Body of pancreas (tissue), 4 donors: ENCODE data around the gene MFRP. TPM values are rescaled to one million over a fixed set of nuclear protein-coding genes. Genes with fewer than 3 reads are reported as not detected.
A peak's percentile ranks its signal among the peaks of the same experiment; 100 is the strongest.

Source experiments
- ATAC-seq: fragments of 150-250 bp; one replicate; pipeline ENCODE4 v1.9.1; 2016
- DNase-seq, 4 donors: peaks; one replicate each; pipeline ENCODE4 v3.0.0-alpha.2; 2019
- H3K27ac ChIP-seq, 4 donors: fragments of 200-600 bp; sonication (generic); 1 replicate in 3 of 4; 2 replicates in 1 of 4; pipeline versions ENCODE4 v1.5.1 to v1.6.1; 2016 to 2019; ENCODE audit warnings: mild to moderate bottlenecking in 1 of 4, mixed read lengths in 1 of 4, moderate library complexity in 1 of 4
- H3K27me3 ChIP-seq, 2 donors: fragments of 200-600 bp; sonication (generic); one replicate each; pipeline ENCODE4 v1.6.0; 2016; ENCODE audit warnings: mild to moderate bottlenecking in 1 of 2
- H3K36me3 ChIP-seq, 2 donors: fragments of 200-600 bp; sonication (generic); replicated peaks in 1 of 2; 2 replicates each; pipeline ENCODE4 v1.5.1; 2016; ENCODE audit warnings: low read depth in 2 of 2; ENCODE audit not compliant: insufficient read depth in 1 of 2
- H3K4me1 ChIP-seq: fragments of 200-600 bp; sonication (generic); one replicate; pipeline ENCODE4 v1.6.0; 2016
- H3K4me3 ChIP-seq, 2 donors: fragments of 200-600 bp; sonication (generic); 1 replicate in 1 of 2; 2 replicates in 1 of 2; pipeline ENCODE4 v1.5.1; 2016 to 2019
- H3K9me3 ChIP-seq, 3 donors: fragments of 200-600 bp; sonication (generic); 1 replicate in 2 of 3; 2 replicates in 1 of 3; pipeline ENCODE4 v1.5.1; 2016
- POLR2A ChIP-seq, 3 donors: fragments of 450-650 bp; IDR thresholded peaks; one replicate each; pipeline ENCODE4 v1.6.1; 2016; ENCODE audit warnings: antibody characterized with exemption in 3 of 3, mild to moderate bottlenecking in 2 of 3
- WGBS, 2 donors: methylation state at CpG; one replicate each; pipeline ENCODE4 v1.1.5; 2017; 5-methylcytosine and 5-hydroxymethylcytosine counted together
- intact Hi-C: fragments of 100-400 bp; cut with DNase I; formaldehyde crosslinking; loops from one replicate; pipeline ENCODE4 v1.15.1; 2023
- total RNA-seq, 2 donors: library from RNA; depleted of rRNA; stranded (reverse); fragments of >200 nt; gene quantifications; one replicate each; pipeline ENCODE4 v1.1.0, GENCODE V29; 2016
- TF ChIP-seq, protein P1 (sequence below), 7 experiments: fragments of 450-650 bp in 4 of 7; fragments of 200-600 bp in 3 of 7; sonication (generic) in 3 of 7; IDR thresholded peaks; one replicate each; pipeline ENCODE4 v1.5.1; 2016 to 2019; ENCODE audit warnings: antibody characterized with exemption in 7 of 7

Gene MFRP
- total RNA-seq, 2 donors from 2014 or later, result 0.52 TPM; not detected in 1

DNA sequence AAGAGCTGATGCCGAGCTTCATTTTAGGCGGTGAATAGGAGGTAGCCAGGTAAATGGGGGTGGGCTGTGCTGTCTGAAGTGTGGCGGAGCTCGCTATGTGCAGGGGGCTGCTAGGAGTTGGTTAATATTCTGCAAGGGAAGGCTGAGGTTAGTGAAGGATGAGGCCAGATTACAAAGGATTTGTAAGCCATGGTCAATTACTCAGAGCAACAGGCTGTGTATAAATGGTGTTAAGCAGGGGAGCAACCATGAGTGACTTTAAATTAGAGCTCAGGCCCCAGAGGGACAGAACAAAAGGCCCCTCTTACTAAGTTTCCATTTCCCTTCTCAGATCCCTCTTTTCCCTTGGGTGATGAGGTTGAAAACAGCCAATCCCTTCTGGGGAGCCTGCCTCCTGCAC is 22.3 kb downstream of the MFRP start:
- no peak for TF ChIP-seq POLR2A (IDR thresholded peaks at IDR 0.05)
- ATAC-seq (no peak), DNase-seq (no peak)
- H3K4me1 ChIP-seq, result peaks cover 18% of the 10 kb centered on the region
- intact Hi-C loops, result loop anchor here (5.0 kb wide), 1 partner anchor 53 kb away; no protein-coding TSS in a partner anchor
- H3K4me3 ChIP-seq, result no peak overlapping the region
- H3K36me3 ChIP-seq, result no peaks in the 10 kb centered on the region
- no peak overlapping the region for H3K27ac ChIP-seq
- no peaks in the 10 kb centered on the region for H3K27me3 ChIP-seq
- no peaks in the 10 kb centered on the region for H3K9me3 ChIP-seq
- 59% methylated on average over 4 of the region's 4 CpGs for WGBS, 2 donors

DNA sequence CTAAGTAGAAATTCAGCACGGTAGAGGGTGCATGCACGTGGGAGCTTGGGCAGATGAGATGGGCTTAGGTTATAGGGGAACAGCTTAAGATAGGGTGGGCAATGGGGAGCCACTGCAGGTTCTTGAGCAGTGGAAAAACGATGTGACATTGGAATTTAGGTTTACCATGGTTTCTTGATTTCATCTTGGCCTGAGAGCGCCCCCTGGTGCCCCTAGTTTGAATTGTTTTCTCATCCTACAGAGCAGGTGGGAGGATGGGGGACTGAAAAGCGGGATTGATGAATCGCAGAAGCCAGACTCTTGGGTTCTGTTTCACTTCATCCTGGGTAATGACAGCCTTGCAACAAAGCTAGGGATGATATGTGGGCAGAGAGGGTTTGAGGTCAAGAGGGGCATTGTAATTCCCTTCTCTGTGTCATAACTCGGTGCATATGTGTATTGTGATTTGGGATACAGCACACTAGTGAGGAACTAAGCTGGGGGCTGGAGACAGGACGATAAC is 22.9 kb downstream of the MFRP start:
- DNase-seq (peak; percentile 70 to 83 (median 74)), ATAC-seq (no peak)
- no peaks in the 10 kb centered on the region for H3K36me3 ChIP-seq
- H3K27ac ChIP-seq, result no peak overlapping the region
- TF ChIP-seq POLR2A (IDR thresholded peaks at IDR 0.05), result no peak
- TF ChIP-seq, protein P1, sequence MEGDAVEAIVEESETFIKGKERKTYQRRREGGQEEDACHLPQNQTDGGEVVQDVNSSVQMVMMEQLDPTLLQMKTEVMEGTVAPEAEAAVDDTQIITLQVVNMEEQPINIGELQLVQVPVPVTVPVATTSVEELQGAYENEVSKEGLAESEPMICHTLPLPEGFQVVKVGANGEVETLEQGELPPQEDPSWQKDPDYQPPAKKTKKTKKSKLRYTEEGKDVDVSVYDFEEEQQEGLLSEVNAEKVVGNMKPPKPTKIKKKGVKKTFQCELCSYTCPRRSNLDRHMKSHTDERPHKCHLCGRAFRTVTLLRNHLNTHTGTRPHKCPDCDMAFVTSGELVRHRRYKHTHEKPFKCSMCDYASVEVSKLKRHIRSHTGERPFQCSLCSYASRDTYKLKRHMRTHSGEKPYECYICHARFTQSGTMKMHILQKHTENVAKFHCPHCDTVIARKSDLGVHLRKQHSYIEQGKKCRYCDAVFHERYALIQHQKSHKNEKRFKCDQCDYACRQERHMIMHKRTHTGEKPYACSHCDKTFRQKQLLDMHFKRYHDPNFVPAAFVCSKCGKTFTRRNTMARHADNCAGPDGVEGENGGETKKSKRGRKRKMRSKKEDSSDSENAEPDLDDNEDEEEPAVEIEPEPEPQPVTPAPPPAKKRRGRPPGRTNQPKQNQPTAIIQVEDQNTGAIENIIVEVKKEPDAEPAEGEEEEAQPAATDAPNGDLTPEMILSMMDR (IDR thresholded peaks at IDR 0.05), result peak in 6 of 7 experiments; percentile 64 to 80 (median 66)
- no peaks in the 10 kb centered on the region for H3K9me3 ChIP-seq
- WGBS, 2 donors, result 12% methylated on average over 8 of the region's 8 CpGs
- no peak overlapping the region for H3K4me3 ChIP-seq
- intact Hi-C loops, result loop anchor here (5.0 kb wide), 1 partner anchor 54 kb away; no protein-coding TSS in a partner anchor
- H3K27me3 ChIP-seq, result no peaks in the 10 kb centered on the region
- H3K4me1 ChIP-seq, result peaks cover 23% of the 10 kb centered on the region

DNA sequence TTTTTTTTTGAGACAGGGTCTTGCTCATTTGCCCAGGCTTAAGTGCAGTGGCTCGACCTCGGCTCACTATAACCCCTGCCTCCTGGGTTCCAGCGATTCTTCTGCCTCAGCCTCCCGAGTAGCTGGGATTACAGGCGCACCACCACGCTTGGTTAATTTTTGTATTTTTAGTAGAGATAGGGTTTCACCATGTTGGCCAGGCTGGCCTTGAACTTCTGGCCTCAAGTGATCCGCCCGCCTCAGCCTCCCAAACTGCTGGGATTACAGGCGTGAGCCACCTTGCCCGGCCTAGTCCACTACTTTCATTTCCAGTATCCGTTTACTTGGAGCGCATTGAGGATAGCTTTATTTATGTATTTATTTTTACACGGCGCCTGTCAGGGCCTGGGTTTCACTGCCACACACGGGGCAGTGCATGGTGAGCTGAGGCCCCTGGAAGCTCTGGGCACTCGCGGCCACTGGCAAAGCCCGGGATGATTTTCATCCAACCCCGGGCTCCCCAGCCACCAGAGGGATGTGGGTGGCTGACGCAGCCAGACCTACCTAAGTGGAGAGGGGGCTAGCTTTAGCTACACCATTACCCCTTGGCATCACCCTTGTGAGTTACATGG is 23.5 kb downstream of the MFRP start:
- H3K27me3 ChIP-seq, result no peaks in the 10 kb centered on the region
- intact Hi-C loops, result loop anchor here (5.0 kb wide), 1 partner anchor 54 kb away; no protein-coding TSS in a partner anchor
- DNase-seq, result no peak

DNA sequence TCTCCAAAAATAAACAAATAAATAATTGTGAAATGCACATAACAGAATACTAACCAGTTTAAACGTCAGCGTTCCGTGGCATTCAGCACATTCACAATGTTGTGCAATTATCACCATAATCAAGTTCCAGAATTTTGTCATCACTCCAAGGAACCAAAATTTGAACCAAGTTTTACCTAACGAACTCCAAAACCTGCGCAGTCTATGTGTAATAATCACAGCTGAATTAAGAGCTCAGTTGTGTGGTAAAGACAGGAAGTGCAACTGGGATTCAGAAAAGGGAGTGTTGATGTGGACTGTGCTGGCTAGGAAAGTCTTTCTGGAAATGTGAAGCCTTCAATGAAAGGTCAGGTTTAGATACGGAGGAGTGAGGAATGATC is 24.2 kb downstream of the MFRP start:
- H3K9me3 ChIP-seq, result no peaks in the 10 kb centered on the region
- 43 to 44% methylated on average over 6 of the region's 6 CpGs for WGBS, 2 donors
- H3K27ac ChIP-seq, result no peak overlapping the region
- peaks cover 30% of the 10 kb centered on the region for H3K4me1 ChIP-seq
- DNase-seq (no peak), ATAC-seq (no peak)
- no peak overlapping the region for H3K4me3 ChIP-seq
- no peaks in the 10 kb centered on the region for H3K36me3 ChIP-seq
- TF ChIP-seq POLR2A (IDR thresholded peaks at IDR 0.05), result no peak
- TF ChIP-seq, protein P1 (IDR thresholded peaks at IDR 0.05), result peak in 1 of 7 experiments; percentile 3
- H3K27me3 ChIP-seq, result no peaks in the 10 kb centered on the region
- intact Hi-C loops, result loop anchor here (5.0 kb wide), 1 partner anchor 55 kb away; no protein-coding TSS in a partner anchor

More for the DNA sequence above, 23.5 kb downstream of the MFRP start:
- Histone ChIP-seq H3K4me1 (peaks cover 28% of the 10 kb centered on the region), H3K36me3 (no peaks in the 10 kb centered on the region), H3K27ac (no peak overlapping the region), H3K4me3 (no peak overlapping the region), H3K9me3 (no peaks in the 10 kb centered on the region)
- ATAC-seq, result no peak
- TF ChIP-seq POLR2A (IDR thresholded peaks at IDR 0.05), result no peak
- TF ChIP-seq, protein P1 (IDR thresholded peaks at IDR 0.05), result no peak
- 72% methylated on average over 20 of the region's 20 CpGs for WGBS, 2 donors

DNA sequence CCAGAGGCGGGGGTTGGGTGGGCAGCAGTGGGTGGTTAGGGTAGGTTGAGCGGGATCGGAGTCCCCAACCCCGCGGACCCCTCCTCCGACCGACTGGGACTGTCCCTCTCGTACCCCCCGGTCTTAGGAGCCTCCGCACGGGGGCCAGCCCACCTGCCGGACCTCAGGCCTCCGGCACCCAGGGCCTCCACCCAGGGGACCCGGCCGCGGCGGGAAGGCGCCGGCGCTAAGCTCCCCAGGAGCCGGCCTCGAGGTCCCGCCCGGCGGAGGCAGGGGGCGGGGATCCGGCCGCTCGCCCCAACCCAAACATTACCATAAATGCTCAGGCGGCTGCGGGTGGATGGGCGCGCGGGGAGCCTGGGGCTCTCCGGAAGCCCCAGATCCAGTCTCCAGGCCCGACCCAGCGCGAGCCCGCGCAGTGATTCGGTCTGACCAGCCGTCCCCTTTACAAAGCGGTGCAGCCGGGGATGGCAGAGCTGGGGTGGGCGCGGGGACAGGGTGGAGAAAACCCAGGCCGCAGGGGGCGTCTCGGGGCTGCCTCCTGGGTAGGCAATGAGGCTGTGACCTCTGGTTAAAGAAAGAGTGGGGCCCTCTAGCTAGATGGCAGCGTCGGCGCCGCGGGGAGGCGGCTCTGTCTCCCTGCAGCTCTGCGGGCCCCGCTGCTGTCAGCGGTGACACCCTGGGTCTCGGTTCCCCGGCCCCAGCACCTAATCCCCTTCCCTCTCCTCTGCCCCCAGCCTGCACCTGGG is 25.6 kb downstream of the MFRP start:
- ATAC-seq, result peak; percentile 31
- H3K27me3 ChIP-seq, result no peaks in the 10 kb centered on the region
- TF ChIP-seq, protein P1 (IDR thresholded peaks at IDR 0.05), result no peak
- TF ChIP-seq POLR2A (IDR thresholded peaks at IDR 0.05), result peak in 2 of 3 donors; percentile 32 to 33
- no peaks in the 10 kb centered on the region for H3K9me3 ChIP-seq
- peak overlapping the region; percentile 37 to 52 (median 44) for H3K27ac ChIP-seq
- peak overlapping the region; percentile 1 to 18 for H3K4me3 ChIP-seq
- peak in 3 of 4 donors; percentile 38 to 49 (median 39) for DNase-seq
- 3 to 5% methylated on average over 12 to 56 of the region's 60 CpGs for WGBS, 2 donors
- no peaks in the 10 kb centered on the region for H3K36me3 ChIP-seq
- peaks cover 40% of the 10 kb centered on the region for H3K4me1 ChIP-seq
- intact Hi-C loops, result loop anchor here (5.0 kb wide), 1 partner anchor 56 kb away; no protein-coding TSS in a partner anchor
